WI38 (cell line): ENCODE data around the gene PPL.

Experiments
- H3K4me3 ChIP-seq: 2 replicates; pipeline ENCODE4 v1.5.1; 2011; ENCODE audit warnings: low read depth, mild to moderate bottlenecking, control low read depth, low read length
- CTCF ChIP-seq: IDR thresholded peaks from 2 replicates; pipeline ENCODE4 v1.5.1; 2012; ENCODE audit warnings: low read depth, mild to moderate bottlenecking, control low read depth, low read length

The PPL gene

GRCh38 chr16:4910828-4911227 lies 26.1 kb downstream of the PPL start:
- no peak for TF ChIP-seq CTCF

GRCh38 chr16:4909825-4910224 lies 27.1 kb downstream of the PPL start:
- H3K4me3 ChIP-seq: no peak overlapping the region
- no peak for TF ChIP-seq CTCF

More at GRCh38 chr16:4910828-4911227, 26.1 kb downstream of the PPL start:
- H3K4me3 ChIP-seq: no peak overlapping the region

- no peak for TF ChIP-seq CTCF
- no peak overlapping the region for H3K4me3 ChIP-seq
Observed at GRCh38 chr16:4908854-4909401, 28.0 kb downstream of the PPL start.

GRCh38 chr16:4904942-4905615 lies 31.9 kb downstream of the PPL start:
- no peak overlapping the region for H3K4me3 ChIP-seq
- no peak for TF ChIP-seq CTCF

GRCh38 chr16:4904108-4904941 lies 32.6 kb downstream of the PPL start:
- H3K4me3 ChIP-seq: no peak overlapping the region
- no peak for TF ChIP-seq CTCF

GRCh38 chr16:4902038-4902437 lies 34.9 kb downstream of the PPL start:
- H3K4me3 ChIP-seq: no peak overlapping the region
- TF ChIP-seq CTCF: no peak

- H3K4me3 ChIP-seq: no peak overlapping the region
- no peak for TF ChIP-seq CTCF
Observed at GRCh38 chr16:4900750-4901149, 36.2 kb downstream of the PPL start.
